Measurements from ENCODE around the gene MACROD1.

MACROD1 gene

DNA sequence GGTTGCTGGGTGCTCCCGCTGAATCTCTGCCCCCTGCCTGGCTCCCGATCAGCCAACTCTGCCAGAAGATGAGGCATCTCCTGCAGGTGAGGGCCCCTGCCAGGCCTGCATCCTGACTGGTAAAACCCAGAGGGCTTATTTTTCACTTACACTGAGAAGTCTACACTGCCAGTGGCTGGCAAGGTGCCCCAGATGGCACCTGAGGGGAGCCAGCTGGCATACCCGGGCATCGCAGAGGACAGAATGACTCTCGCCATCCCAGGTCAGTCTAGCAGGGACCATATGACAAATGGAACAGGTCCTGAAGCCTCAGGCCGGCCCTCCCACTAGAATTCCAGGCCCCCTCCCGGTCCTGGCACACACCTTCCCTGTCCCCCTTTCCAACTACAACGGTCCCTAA is 30.9 kb downstream of the MACROD1 start:
- TF ChIP-seq GATA2 (IDR thresholded peaks at IDR 0.05; ENCODE audit: low read depth, low read length) (no peak), GATA3 (IDR thresholded peaks at IDR 0.05; ENCODE audit: low read depth, low read length) (no peak)

- TF ChIP-seq GATA2 (IDR thresholded peaks at IDR 0.05; ENCODE audit: low read depth, low read length) (no peak), GATA3 (IDR thresholded peaks at IDR 0.05; ENCODE audit: low read depth, low read length) (no peak)
Measured at GRCh38 chr11:64132982-64133705, 32.8 kb downstream of the MACROD1 start.

DNA sequence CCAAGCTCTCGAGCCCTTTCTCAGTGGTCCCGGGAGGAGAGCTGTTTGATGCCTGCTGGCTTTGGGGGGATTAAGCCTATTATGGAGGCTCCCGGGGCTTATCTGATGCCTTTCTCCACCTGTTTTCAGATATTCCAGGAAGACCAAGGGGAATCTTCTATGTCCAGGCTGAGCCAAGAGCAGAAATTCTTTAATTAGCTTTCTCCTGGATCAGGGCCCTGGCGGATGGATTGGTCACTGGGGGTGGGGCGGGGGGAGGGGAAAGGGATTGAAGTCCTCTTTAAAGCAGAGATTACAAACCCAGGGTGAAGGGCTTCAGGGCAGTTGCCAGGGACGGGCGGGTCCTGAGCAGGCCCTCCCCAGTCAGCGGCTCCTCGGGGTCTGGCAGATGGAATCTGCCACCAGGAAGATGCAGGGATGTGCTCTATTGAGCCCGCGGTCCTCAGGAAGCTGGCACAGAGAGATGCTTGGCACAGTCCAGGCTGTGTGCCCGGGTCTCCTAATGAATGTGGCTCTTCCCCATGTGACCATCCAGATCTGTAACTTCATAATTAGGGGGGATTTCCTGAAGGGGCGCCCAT is 33.6 kb downstream of the MACROD1 start:
- peak; percentile 71 for TF ChIP-seq GATA2 (IDR thresholded peaks at IDR 0.05; ENCODE audit: low read depth, low read length)
- no peak for TF ChIP-seq GATA3 (IDR thresholded peaks at IDR 0.05; ENCODE audit: low read depth, low read length)

DNA sequence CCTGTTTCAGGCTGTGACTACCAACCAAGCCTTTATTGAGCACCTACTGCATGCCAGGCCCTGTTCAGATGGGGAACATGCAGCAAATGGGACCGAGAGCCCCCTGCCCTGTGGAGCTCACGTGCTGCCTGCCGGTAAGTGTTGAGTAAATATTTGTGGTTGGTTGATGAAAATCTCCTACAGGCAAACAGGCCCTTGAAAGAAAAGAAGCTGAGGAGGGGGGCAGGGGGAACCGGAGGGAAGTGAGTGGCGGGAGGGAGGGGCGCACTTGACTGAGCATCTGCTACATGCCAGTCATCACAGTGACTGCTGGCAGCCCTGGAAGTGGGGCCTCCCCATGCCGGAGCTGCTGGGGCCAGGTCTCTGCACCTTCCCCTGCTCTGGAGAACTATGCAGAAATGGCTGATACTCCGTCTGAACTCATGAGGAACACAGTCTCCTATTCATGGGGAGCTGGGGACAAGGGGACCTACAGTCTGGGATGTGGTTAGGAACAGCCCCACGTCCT is 34.2 kb downstream of the MACROD1 start:
- TF ChIP-seq GATA3 (IDR thresholded peaks at IDR 0.05; ENCODE audit: low read depth, low read length), result no peak

- TF ChIP-seq GATA3 (IDR thresholded peaks at IDR 0.05; ENCODE audit: low read depth, low read length) (no peak), GATA2 (IDR thresholded peaks at IDR 0.05; ENCODE audit: low read depth, low read length) (no peak)
Measured at GRCh38 chr11:64130618-64131017, 35.3 kb downstream of the MACROD1 start.

GRCh38 chr11:64129403-64129802 is 36.5 kb downstream of the MACROD1 start:
- TF ChIP-seq GATA2 (IDR thresholded peaks at IDR 0.05; ENCODE audit: low read depth, low read length) (no peak), GATA3 (IDR thresholded peaks at IDR 0.05; ENCODE audit: low read depth, low read length) (no peak)

DNA sequence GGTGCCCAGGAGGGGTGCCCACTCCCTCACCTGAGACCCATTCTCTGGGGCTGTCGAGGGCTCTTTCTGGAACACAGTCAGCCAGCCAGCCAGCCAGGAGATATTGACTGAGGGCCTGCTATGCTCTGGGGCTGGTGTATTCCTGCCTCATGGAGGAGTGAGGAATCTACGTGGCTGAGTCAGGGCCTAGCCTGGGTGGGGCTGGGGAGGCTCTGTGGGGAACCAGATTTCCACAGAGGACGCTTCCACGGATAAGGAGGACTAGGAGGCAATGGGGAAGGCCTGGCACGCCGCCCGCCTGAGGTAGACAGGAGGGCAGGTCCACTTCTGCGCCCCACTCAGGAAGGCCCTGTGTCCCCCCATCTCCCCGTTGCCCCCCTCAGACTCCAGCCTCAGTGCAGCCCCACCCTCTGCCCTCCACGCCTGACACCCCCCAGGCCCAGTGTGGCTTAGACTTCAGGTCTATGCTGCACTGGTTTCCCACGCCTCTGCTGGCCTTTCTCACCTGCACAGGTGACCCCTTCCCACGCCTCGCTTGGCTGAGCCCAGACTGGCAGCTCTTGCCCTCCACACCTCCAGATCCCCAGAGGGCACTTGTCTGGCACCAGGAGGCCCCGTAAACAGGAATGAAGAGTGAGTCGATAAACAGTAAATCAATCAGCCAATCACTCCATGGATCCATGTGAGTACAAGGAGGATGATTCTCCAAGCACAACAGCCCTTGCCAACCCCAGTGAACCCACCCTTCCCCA is 37.5 kb downstream of the MACROD1 start:
- TF ChIP-seq GATA2 (IDR thresholded peaks at IDR 0.05; ENCODE audit: low read depth, low read length), result no peak
- no peak for TF ChIP-seq GATA3 (IDR thresholded peaks at IDR 0.05; ENCODE audit: low read depth, low read length)

DNA sequence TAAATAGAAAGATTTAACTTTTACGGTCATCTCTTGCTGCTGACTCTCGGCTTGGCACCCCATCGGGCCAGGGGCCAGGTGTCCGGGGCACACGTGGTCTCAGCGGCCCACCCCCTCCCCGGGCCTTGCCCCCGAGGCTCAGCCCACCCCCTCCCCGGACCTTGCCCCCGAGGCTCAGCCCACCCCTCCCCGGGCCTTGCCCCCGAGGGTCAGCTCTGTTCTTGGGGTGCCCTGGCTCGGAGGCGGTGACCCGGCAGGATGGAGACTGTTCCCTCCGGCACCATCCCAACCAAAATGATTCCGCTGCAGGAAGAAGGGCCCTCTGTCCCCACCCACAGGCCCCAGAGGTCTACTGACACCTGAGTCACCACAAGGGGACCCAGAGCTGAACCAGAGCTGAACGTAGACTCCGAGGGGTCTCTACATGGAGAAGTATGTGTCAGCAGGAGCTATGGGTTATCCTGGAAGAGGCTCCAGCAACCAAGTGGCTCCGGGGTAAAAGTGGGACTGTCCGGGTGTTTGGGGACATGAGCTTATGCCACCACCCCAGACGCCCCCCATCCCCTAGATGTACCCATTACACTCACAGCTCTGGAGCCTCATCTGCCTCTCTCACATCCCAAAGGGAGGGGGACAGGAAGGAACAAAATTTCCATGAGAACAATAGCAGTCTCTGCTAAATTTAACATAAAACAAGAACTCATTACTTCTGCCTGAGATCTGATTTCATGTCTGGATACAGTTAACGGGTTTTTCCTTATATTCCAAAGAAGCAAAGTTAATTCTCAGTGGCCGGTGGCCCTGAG is 38.4 kb downstream of the MACROD1 start:
- no peak for TF ChIP-seq GATA3 (IDR thresholded peaks at IDR 0.05; ENCODE audit: low read depth, low read length)
- no peak for TF ChIP-seq GATA2 (IDR thresholded peaks at IDR 0.05; ENCODE audit: low read depth, low read length)

- no peak for TF ChIP-seq GATA2 (IDR thresholded peaks at IDR 0.05; ENCODE audit: low read depth, low read length)
- no peak for TF ChIP-seq GATA3 (IDR thresholded peaks at IDR 0.05; ENCODE audit: low read depth, low read length)
Measured at GRCh38 chr11:64126796-64127195, 39.1 kb downstream of the MACROD1 start.

DNA sequence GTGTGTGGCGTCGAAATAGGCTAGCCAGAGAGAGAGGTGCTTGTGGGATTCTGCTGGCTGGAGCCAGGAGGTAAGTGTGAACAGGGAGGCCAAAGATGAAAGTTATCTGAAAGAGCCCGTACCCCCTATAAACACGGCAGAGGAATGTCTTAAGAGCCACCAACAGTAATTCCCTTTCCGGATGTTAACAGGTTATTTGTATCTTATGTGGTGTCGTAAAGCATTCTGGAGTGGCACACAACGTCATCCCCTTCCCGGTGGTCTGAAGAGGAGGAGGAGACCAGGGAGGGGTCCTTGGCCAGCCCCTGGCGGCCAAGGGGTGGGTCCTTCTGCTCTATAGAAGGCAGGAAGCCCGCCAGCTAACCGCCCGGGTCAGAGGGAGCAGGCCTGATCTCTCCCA is 39.5 kb downstream of the MACROD1 start:
- no peak for TF ChIP-seq GATA2 (IDR thresholded peaks at IDR 0.05; ENCODE audit: low read depth, low read length)
- no peak for TF ChIP-seq GATA3 (IDR thresholded peaks at IDR 0.05; ENCODE audit: low read depth, low read length)

- no peak for TF ChIP-seq GATA2 (IDR thresholded peaks at IDR 0.05; ENCODE audit: low read depth, low read length)
- no peak for TF ChIP-seq GATA3 (IDR thresholded peaks at IDR 0.05; ENCODE audit: low read depth, low read length)
Measured at GRCh38 chr11:64125676-64126075, 40.2 kb downstream of the MACROD1 start.

DNA sequence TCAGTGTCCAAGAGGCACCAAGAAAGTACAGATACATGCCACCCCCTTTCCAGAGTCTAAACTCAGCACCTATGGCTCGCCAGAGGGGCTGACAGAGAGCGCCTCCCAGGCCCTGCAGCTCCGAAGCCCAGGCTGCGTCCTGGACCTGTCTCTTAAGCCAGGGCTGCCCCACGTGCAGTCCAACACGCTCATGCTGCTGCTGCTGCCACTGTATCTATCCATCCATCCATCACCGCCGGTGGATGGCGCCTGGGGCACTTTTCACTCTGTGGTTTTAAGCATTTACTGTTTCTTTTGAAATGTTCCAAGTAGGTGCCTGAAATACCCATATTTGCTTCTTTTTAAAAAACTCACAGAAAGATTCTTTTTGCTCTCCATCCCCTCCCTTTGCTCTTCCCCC is 41.8 kb downstream of the MACROD1 start:
- TF ChIP-seq GATA3 (IDR thresholded peaks at IDR 0.05; ENCODE audit: low read depth, low read length), result no peak
- TF ChIP-seq GATA2 (IDR thresholded peaks at IDR 0.05; ENCODE audit: low read depth, low read length), result 0 out of 2 replicates have a peak, but pooled peaks have one; percentile 7

DNA sequence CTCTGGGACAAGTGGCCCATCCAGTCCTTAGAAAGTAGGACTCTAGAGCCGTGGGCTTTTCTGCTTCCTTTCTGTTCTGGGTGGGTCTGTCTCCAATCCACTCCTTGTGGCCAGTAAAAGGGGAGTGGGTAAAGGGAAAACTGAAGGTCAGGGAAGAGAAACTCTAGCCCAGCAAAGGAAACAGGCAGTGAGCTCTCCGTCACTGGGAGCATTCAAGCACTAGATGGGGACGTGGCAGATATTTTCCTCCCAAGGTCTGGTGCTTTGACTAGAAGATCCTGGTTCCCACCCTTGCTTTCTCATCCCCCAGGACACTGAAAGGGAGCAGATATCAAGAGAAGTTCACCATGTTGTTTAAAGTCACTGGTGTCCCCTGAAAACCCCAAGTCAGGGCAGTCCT is 42.2 kb downstream of the MACROD1 start:
- TF ChIP-seq GATA2 (IDR thresholded peaks at IDR 0.05; ENCODE audit: low read depth, low read length), result no peak
- TF ChIP-seq GATA3 (IDR thresholded peaks at IDR 0.05; ENCODE audit: low read depth, low read length), result no peak
